Measurements from ENCODE around the gene MPHOSPH6.
A peak's percentile ranks its signal among the peaks of the same experiment; 100 is the strongest.
"Not testable (repeated sequence)": the region's sequence is repeated elsewhere in the genome, so short reads cannot be mapped to it uniquely, and the experiment has no call there.

MPHOSPH6 gene

GRCh38 chr16:82169861-82170845, at the start of gene MPHOSPH6:
Gene MPHOSPH6 (minus strand): TSS chr16:82170224. CDS start chr16:82170175, 49 bp downstream.
- peak; percentile 90 for DNase-seq

- DNase-seq: no peak
Observed at GRCh38 chr16:82219298-82219697, 49.3 kb upstream of the MPHOSPH6 start.

GRCh38 chr16:82209314-82209713, 39.3 kb upstream of the MPHOSPH6 start:
- not testable (repeated sequence) for DNase-seq

GRCh38 chr16:82203198-82203597, 33.2 kb upstream of the MPHOSPH6 start:
- DNase-seq: no peak

- DNase-seq: no peak
Observed at GRCh38 chr16:82201926-82202325, 31.9 kb upstream of the MPHOSPH6 start.

- no peak for DNase-seq
Observed at GRCh38 chr16:82201351-82201750, 31.3 kb upstream of the MPHOSPH6 start.

- no peak for DNase-seq
Observed at GRCh38 chr16:82199209-82199608, 29.2 kb upstream of the MPHOSPH6 start.

- no peak for DNase-seq
Observed at GRCh38 chr16:82197540-82198240, 27.7 kb upstream of the MPHOSPH6 start.

- no peak for DNase-seq
Observed at GRCh38 chr16:82195917-82196494, 26.0 kb upstream of the MPHOSPH6 start.

- no peak for DNase-seq
Observed at GRCh38 chr16:82194086-82194485, 24.1 kb upstream of the MPHOSPH6 start.

- peak; percentile 52 for DNase-seq
Observed at GRCh38 chr16:82192665-82193064, 22.6 kb upstream of the MPHOSPH6 start.

- no peak for DNase-seq
Observed at GRCh38 chr16:82190386-82190785, 20.4 kb upstream of the MPHOSPH6 start.

GRCh38 chr16:82187829-82188228, 17.8 kb upstream of the MPHOSPH6 start:
- DNase-seq: no peak

GRCh38 chr16:82185012-82185411, 15.0 kb upstream of the MPHOSPH6 start:
- DNase-seq: no peak

GRCh38 chr16:82184213-82184612, 14.2 kb upstream of the MPHOSPH6 start:
- DNase-seq: no peak

- no peak for DNase-seq
Observed at GRCh38 chr16:82183004-82183397, 13.0 kb upstream of the MPHOSPH6 start.

- no peak for DNase-seq
Observed at GRCh38 chr16:82182266-82183003, 12.4 kb upstream of the MPHOSPH6 start.

- no peak for DNase-seq
Observed at GRCh38 chr16:82181461-82182185, 11.6 kb upstream of the MPHOSPH6 start.

GRCh38 chr16:82178352-82178751, 8.3 kb upstream of the MPHOSPH6 start:
- no peak for DNase-seq

GRCh38 chr16:82177555-82177954, 7.5 kb upstream of the MPHOSPH6 start:
- no peak for DNase-seq

- no peak for DNase-seq
Observed at GRCh38 chr16:82176204-82176603, 6.2 kb upstream of the MPHOSPH6 start.

GRCh38 chr16:82175627-82176026, 5.6 kb upstream of the MPHOSPH6 start:
- no peak for DNase-seq

All from CD4-positive, alpha-beta T cell treated with Interleukin-15 for 1 hour (primary cell).